Activated CD8-positive, alpha-beta memory T cell treated with anti-CD3 and anti-CD28 coated beads, Interleukin-2, amount 50 U/mL, for 24 hours (primary cell): ENCODE results near the gene AIF1L.

Experiments
- DNase-seq: peaks from one replicate; pipeline ENCODE4 v3.0.0-alpha.2; 2020; ENCODE audit errors: extremely low read depth

Gene AIF1L

GRCh38 chr9:131078427-131079366 is 17.6 kb upstream of the AIF1L start:
- no peak for DNase-seq

GRCh38 chr9:131080589-131080988 is 15.7 kb upstream of the AIF1L start:
- DNase-seq, result no peak

- no peak for DNase-seq
Measured at GRCh38 chr9:131081868-131082267, 14.5 kb upstream of the AIF1L start.

- no peak for DNase-seq
Measured at GRCh38 chr9:131082774-131083512, 13.4 kb upstream of the AIF1L start.

- no peak for DNase-seq
Measured at GRCh38 chr9:131084661-131085369, 11.5 kb upstream of the AIF1L start.

GRCh38 chr9:131085370-131086122 is 10.8 kb upstream of the AIF1L start:
- no peak for DNase-seq

GRCh38 chr9:131087354-131087893 is 8.9 kb upstream of the AIF1L start:
- DNase-seq, result no peak

GRCh38 chr9:131090025-131090787 is 6.1 kb upstream of the AIF1L start:
- DNase-seq, result no peak

GRCh38 chr9:131091352-131091992 is 4.9 kb upstream of the AIF1L start:
- DNase-seq, result no peak

GRCh38 chr9:131092030-131092429 is 4.3 kb upstream of the AIF1L start:
- no peak for DNase-seq

- DNase-seq, result no peak
Measured at GRCh38 chr9:131092548-131093440, 3.5 kb upstream of the AIF1L start.

GRCh38 chr9:131094015-131094414 is 2.3 kb upstream of the AIF1L start:
- no peak for DNase-seq

- no peak for DNase-seq
Measured at GRCh38 chr9:131094622-131095021, 1.7 kb upstream of the AIF1L start.

- DNase-seq, result no peak
Measured at GRCh38 chr9:131095666-131096268, 564 bp upstream of the AIF1L start.

GRCh38 chr9:131097126-131097947 is 1.0 kb downstream of the AIF1L start:
- no peak for DNase-seq

- DNase-seq, result no peak
Measured at GRCh38 chr9:131097948-131098278, 1.6 kb downstream of the AIF1L start.

GRCh38 chr9:131098391-131099101 is 2.2 kb downstream of the AIF1L start:
- DNase-seq, result no peak
